GM20000 (cell line): ENCODE data around the gene PFKM.
"Not testable (repeated sequence)": the region's sequence is repeated elsewhere in the genome, so short reads cannot be mapped to it uniquely, and the experiment has no call there.

Experiments used
- DNase-seq: peaks from one replicate; pipeline ENCODE4 v3.0.0; 2012; ENCODE audit warnings: low spot score
- TF ChIP-seq, protein P1 (sequence below): IDR thresholded peaks from 2 replicates; pipeline ENCODE4 v1.5.1; 2012; ENCODE audit warnings: mild to moderate bottlenecking, control low read depth; ENCODE audit errors: extremely low read depth, missing control alignments

PFKM gene

DNA sequence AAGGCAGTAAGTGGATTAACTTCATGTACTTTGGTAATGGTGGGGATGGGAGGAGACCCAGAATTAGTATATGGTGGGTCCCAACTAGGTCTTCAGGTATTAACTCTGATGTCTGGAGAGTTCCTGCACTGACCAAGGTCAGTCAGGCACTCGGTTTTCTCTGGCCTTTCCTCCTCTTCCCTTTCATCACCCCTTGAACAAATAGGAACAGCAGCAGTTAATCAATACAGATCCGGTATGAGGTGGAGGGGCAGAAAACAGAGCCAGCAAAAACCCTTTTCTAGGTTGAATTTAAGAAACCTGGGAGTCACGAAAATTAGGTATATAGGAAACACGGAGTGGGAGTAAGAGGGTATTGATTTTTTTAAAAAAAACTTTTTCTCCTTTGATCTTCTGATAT, 4.0 kb downstream of the PFKM start:
- TF ChIP-seq, protein P1, sequence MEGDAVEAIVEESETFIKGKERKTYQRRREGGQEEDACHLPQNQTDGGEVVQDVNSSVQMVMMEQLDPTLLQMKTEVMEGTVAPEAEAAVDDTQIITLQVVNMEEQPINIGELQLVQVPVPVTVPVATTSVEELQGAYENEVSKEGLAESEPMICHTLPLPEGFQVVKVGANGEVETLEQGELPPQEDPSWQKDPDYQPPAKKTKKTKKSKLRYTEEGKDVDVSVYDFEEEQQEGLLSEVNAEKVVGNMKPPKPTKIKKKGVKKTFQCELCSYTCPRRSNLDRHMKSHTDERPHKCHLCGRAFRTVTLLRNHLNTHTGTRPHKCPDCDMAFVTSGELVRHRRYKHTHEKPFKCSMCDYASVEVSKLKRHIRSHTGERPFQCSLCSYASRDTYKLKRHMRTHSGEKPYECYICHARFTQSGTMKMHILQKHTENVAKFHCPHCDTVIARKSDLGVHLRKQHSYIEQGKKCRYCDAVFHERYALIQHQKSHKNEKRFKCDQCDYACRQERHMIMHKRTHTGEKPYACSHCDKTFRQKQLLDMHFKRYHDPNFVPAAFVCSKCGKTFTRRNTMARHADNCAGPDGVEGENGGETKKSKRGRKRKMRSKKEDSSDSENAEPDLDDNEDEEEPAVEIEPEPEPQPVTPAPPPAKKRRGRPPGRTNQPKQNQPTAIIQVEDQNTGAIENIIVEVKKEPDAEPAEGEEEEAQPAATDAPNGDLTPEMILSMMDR, result no peak
- no peak for DNase-seq

GRCh38 chr12:48125542-48125941, 6.4 kb downstream of the PFKM start:
- not testable (repeated sequence) for DNase-seq

DNA sequence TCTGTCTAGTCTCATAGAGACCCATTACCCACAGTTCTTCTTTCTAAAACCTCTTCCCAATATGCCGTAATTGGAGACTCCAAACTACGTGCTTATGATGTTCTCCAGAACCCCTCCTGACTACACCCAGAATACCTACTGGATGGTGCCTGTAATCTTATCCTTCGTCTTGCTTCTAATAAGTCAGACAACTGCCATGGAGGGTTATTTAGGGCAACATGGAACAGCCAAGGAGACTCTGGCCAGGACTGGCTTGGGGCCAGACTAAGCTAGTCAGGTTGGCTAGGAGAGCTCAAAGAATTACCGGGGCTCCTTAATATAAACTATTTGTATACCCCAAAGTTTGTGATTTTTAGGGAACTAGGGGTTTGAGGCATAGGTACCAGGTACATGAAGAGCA, 6.8 kb downstream of the PFKM start:
- TF ChIP-seq, protein P1, result no peak
- no peak for DNase-seq

GRCh38 chr12:48126953-48127630, 7.9 kb downstream of the PFKM start:
- no peak for DNase-seq
- TF ChIP-seq, protein P1, result no peak

GRCh38 chr12:48128800-48129199, 9.6 kb downstream of the PFKM start:
- TF ChIP-seq, protein P1, result no peak
- no peak for DNase-seq

- TF ChIP-seq, protein P1, result no peak
- DNase-seq, result no peak
These were observed 10.2 kb downstream of the PFKM start for GRCh38 chr12:48129376-48129775.

DNA sequence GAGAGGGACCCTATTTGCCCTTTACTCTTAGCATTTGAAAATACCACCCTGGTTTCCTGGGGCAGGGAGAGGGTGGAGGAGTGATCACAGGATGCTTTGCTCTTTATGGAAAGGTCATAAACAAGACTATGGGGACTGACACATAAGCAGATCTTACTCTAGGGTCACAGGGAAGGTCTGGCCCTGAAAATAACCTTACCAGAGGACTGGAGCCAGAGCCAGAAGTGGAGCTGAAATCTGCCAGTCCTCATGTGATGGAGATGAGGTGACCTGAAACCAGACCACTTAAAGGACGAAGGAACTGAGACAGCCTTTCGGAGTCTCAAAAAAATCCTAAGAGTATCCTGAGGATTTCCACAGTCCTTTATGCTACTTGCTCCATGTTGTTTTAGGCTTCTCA, 12.4 kb downstream of the PFKM start:
- no peak for DNase-seq
- TF ChIP-seq, protein P1, result no peak

GRCh38 chr12:48132826-48133225, 13.7 kb downstream of the PFKM start:
- TF ChIP-seq, protein P1, result no peak
- DNase-seq, result no peak
